ENCODE results near the gene NUDT16.

NUDT16 gene

GRCh38 chr3:131421301-131421700, 39.7 kb downstream of the NUDT16 start:
- no peak overlapping the region for H3K27ac ChIP-seq
- H3K4me2 ChIP-seq: no peak overlapping the region
- H3K27me3 ChIP-seq: no peaks in the 10 kb centered on the region
- H3K36me3 ChIP-seq: no peaks in the 10 kb centered on the region
- H3K4me1 ChIP-seq: no peaks in the 10 kb centered on the region
- H3K4me3 ChIP-seq: no peak overlapping the region
- H4K20me1 ChIP-seq: no peaks in the 10 kb centered on the region
- H3K9ac ChIP-seq: no peak overlapping the region
- peaks cover 0 to 9% (median 0%) of the 10 kb centered on the region in 11 experiments; a peak in 1 of 22 replicates for H3K9me3 ChIP-seq (replicated peaks in 1 of 11)
- no peak for TF ChIP-seq Cebpa-rat (IDR thresholded peaks at IDR 0.05)

- H3K27ac ChIP-seq: no peak overlapping the region
- no peaks in the 10 kb centered on the region for H3K27me3 ChIP-seq
- H3K9ac ChIP-seq: no peak overlapping the region
- peaks cover 0 to 9% (median 0%) of the 10 kb centered on the region in 11 experiments; a peak in 1 of 22 replicates for H3K9me3 ChIP-seq (replicated peaks in 1 of 11)
- H4K20me1 ChIP-seq: no peaks in the 10 kb centered on the region
- TF ChIP-seq Cebpa-rat (IDR thresholded peaks at IDR 0.05): no peak
- H3K4me1 ChIP-seq: no peaks in the 10 kb centered on the region
- no peak overlapping the region for H3K4me2 ChIP-seq
- no peaks in the 10 kb centered on the region for H3K36me3 ChIP-seq
- H3K4me3 ChIP-seq: no peak overlapping the region
Observed at GRCh38 chr3:131421957-131422498, 40.5 kb downstream of the NUDT16 start.

GRCh38 chr3:131427226-131427625, 45.7 kb downstream of the NUDT16 start:
- no peaks in the 10 kb centered on the region for H3K36me3 ChIP-seq
- H3K9ac ChIP-seq: no peak overlapping the region

GRCh38 chr3:131431754-131432153, 50.2 kb downstream of the NUDT16 start:
- H3K9me3 ChIP-seq (replicated peaks in 1 of 11): peaks cover 0 to 10% (median 3%) of the 10 kb centered on the region in 11 experiments; a peak in 7 of 22 replicates
- no peaks in the 10 kb centered on the region for H3K4me1 ChIP-seq
- H4K20me1 ChIP-seq: no peaks in the 10 kb centered on the region
- H3K36me3 ChIP-seq: no peaks in the 10 kb centered on the region
- TF ChIP-seq Cebpa-rat (IDR thresholded peaks at IDR 0.05): no peak
- H3K27ac ChIP-seq: no peak overlapping the region
- H3K9ac ChIP-seq: no peak overlapping the region
- H3K27me3 ChIP-seq: no peaks in the 10 kb centered on the region
- H3K4me3 ChIP-seq: no peak overlapping the region
- H3K4me2 ChIP-seq: no peak overlapping the region

More at GRCh38 chr3:131427226-131427625, 45.7 kb downstream of the NUDT16 start:
- Histone ChIP-seq H3K9me3 (replicated peaks in 1 of 11) (no peaks in the 10 kb centered on the region), H3K27me3 (no peaks in the 10 kb centered on the region), H3K27ac (no peak overlapping the region), H4K20me1 (no peaks in the 10 kb centered on the region), H3K4me1 (no peaks in the 10 kb centered on the region), H3K4me2 (no peak overlapping the region), H3K4me3 (no peak overlapping the region)
- TF ChIP-seq Cebpa-rat (IDR thresholded peaks at IDR 0.05): no peak

GRCh38 chr3:131432441-131432840, 50.9 kb downstream of the NUDT16 start:
- Histone ChIP-seq H3K27me3 (no peaks in the 10 kb centered on the region), H3K9ac (no peak overlapping the region), H3K27ac (no peak overlapping the region), H3K4me3 (no peak overlapping the region), H3K4me1 (no peaks in the 10 kb centered on the region), H3K36me3 (no peaks in the 10 kb centered on the region), H3K9me3 (replicated peaks in 1 of 11) (peaks cover 0 to 10% (median 3%) of the 10 kb centered on the region in 11 experiments; a peak in 7 of 22 replicates), H4K20me1 (no peaks in the 10 kb centered on the region), H3K4me2 (no peak overlapping the region)
- TF ChIP-seq Cebpa-rat (IDR thresholded peaks at IDR 0.05): no peak

- no peaks in the 10 kb centered on the region for H3K36me3 ChIP-seq
- H3K4me2 ChIP-seq: no peak overlapping the region
- no peaks in the 10 kb centered on the region for H3K27me3 ChIP-seq
- H4K20me1 ChIP-seq: no peaks in the 10 kb centered on the region
- H3K9ac ChIP-seq: no peak overlapping the region
- H3K9me3 ChIP-seq (replicated peaks in 1 of 11): peaks cover 0 to 10% (median 3%) of the 10 kb centered on the region in 11 experiments; a peak in 7 of 22 replicates
- H3K4me1 ChIP-seq: no peaks in the 10 kb centered on the region
- no peak overlapping the region for H3K4me3 ChIP-seq
- H3K27ac ChIP-seq: no peak overlapping the region
- TF ChIP-seq Cebpa-rat (IDR thresholded peaks at IDR 0.05): no peak
Observed at GRCh38 chr3:131435000-131435399, 53.4 kb downstream of the NUDT16 start.
